ENCODE measurements around the gene MINDY4.

The MINDY4 gene

GRCh38 chr7:30743371-30744074 is 27.7 kb upstream of the MINDY4 start:
- no peak for DNase-seq (ENCODE audit: low read depth in 2 of 2)

- no peak for DNase-seq (ENCODE audit: low read depth in 2 of 2)
Observed at GRCh38 chr7:30744075-30744417, 27.2 kb upstream of the MINDY4 start.

GRCh38 chr7:30745261-30745941 is 25.8 kb upstream of the MINDY4 start:
- no peak for DNase-seq (ENCODE audit: low read depth in 2 of 2)

GRCh38 chr7:30750010-30750409 is 21.2 kb upstream of the MINDY4 start:
- DNase-seq (ENCODE audit: low read depth in 2 of 2): no peak

GRCh38 chr7:30750683-30751650 is 20.2 kb upstream of the MINDY4 start:
- no peak for DNase-seq (ENCODE audit: low read depth in 2 of 2)

- DNase-seq (ENCODE audit: low read depth in 2 of 2): no peak
Observed at GRCh38 chr7:30751696-30752273, 19.4 kb upstream of the MINDY4 start, which contains the start of gene INMT. INMT (plus strand) TSS chr7:30752135; CDS start chr7:30752151, 16 bp downstream.

- DNase-seq (ENCODE audit: low read depth in 2 of 2): no peak
Observed at GRCh38 chr7:30752484-30752883, 18.7 kb upstream of the MINDY4 start.

- DNase-seq (ENCODE audit: low read depth in 2 of 2): no peak
Observed at GRCh38 chr7:30752979-30753378, 18.2 kb upstream of the MINDY4 start.

GRCh38 chr7:30754315-30754877 is 16.8 kb upstream of the MINDY4 start:
- no peak for DNase-seq (ENCODE audit: low read depth in 2 of 2)

GRCh38 chr7:30755384-30756154 is 15.6 kb upstream of the MINDY4 start:
- DNase-seq (ENCODE audit: low read depth in 2 of 2): no peak

GRCh38 chr7:30757342-30757692 is 13.9 kb upstream of the MINDY4 start:
- DNase-seq (ENCODE audit: low read depth in 2 of 2): no peak

- no peak for DNase-seq (ENCODE audit: low read depth in 2 of 2)
Observed at GRCh38 chr7:30760514-30761213, 10.6 kb upstream of the MINDY4 start.

GRCh38 chr7:30761214-30762156 is 9.7 kb upstream of the MINDY4 start:
- no peak for DNase-seq (ENCODE audit: low read depth in 2 of 2)

GRCh38 chr7:30764030-30764975 is 6.9 kb upstream of the MINDY4 start:
- DNase-seq (ENCODE audit: low read depth in 2 of 2): no peak

- DNase-seq (ENCODE audit: low read depth in 2 of 2): no peak
Observed at GRCh38 chr7:30765408-30765807, 5.8 kb upstream of the MINDY4 start.

- no peak for DNase-seq (ENCODE audit: low read depth in 2 of 2)
Observed at GRCh38 chr7:30770845-30771173, 408 bp upstream of the MINDY4 start.

GRCh38 chr7:30771880-30772425 is 736 bp downstream of the MINDY4 start:
- DNase-seq (ENCODE audit: low read depth in 2 of 2): no peak

- no peak for DNase-seq (ENCODE audit: low read depth in 2 of 2)
Observed at GRCh38 chr7:30772984-30773383, 1.8 kb downstream of the MINDY4 start.
